Left lobe of liver (tissue), 2 donors: ENCODE results near the gene MS4A10. TPM values are rescaled to one million over a fixed set of nuclear protein-coding genes. Genes with fewer than 3 reads are reported as not detected.
"Not testable (repeated sequence)": the region's sequence is repeated elsewhere in the genome, so short reads cannot be mapped to it uniquely, and the experiment has no call there.

Source experiments
- ATAC-seq: fragments of 200-7000 bp; cut with Tn5 transposase; one replicate; pipeline ENCODE4 v1.9.1; 2020; ENCODE audit warnings: mild to moderate bottlenecking, moderate library complexity
- DNase-seq: peaks from one replicate; pipeline ENCODE4 v3.0.0-alpha.2; 2020; ENCODE audit warnings: low spot score
- total RNA-seq: library from RNA; stranded (reverse); gene quantifications from one replicate; pipeline ENCODE4 v1.2.1, GENCODE V29; 2021
- donor health status: DM: no; HTN: no; CAD: no; lungs with moderate emphysema.
- donor health status: DM: no; HTN: yes; CAD: no.

The MS4A10 gene
- total RNA-seq, 1 donor from 2014 or later: not detected

GRCh38 chr11:60821827-60822599, 36.9 kb downstream of the MS4A10 start:
- DNase-seq: no peak
- ATAC-seq: no peak

GRCh38 chr11:60823745-60824306, 38.7 kb downstream of the MS4A10 start:
- not testable (repeated sequence) for DNase-seq, ATAC-seq

- no peak for ATAC-seq
- no peak for DNase-seq
These were observed 40.0 kb downstream of the MS4A10 start for GRCh38 chr11:60825118-60825517.

- ATAC-seq (no peak), DNase-seq (no peak)
These were observed 40.7 kb downstream of the MS4A10 start for GRCh38 chr11:60825790-60826189.

DNA sequence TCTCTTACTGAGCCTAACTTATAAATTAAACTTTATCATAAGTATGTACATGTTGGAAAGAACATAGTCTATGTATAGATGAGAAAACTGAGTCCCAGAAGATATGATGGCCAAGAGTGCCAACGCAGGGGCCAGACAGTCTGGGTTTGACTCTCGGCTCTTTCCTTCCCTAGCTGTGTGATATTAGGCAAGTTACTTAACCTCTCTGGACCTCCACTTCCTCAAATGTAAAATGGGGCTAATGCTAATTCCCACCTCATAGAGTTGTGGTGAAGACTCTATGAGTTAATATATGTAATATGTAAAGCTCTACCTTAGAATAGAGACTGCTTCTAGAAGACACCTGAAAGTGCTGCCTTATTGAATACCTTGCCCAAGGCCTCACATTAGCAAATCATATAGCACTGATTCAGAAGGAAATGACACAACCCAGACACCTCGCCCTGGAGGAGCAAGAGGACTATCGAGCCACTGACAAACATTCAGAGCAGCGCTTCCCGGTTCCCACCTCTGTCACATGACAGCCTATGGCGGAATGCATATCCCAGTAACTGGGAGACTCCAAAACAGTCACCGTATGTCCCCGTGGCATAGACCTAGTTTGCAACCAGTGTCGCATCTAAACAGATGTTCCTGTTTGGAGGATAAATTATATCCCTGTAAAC, 45.5 kb downstream of the MS4A10 start:
- no peak for DNase-seq
- peak; percentile 5 for ATAC-seq

DNA sequence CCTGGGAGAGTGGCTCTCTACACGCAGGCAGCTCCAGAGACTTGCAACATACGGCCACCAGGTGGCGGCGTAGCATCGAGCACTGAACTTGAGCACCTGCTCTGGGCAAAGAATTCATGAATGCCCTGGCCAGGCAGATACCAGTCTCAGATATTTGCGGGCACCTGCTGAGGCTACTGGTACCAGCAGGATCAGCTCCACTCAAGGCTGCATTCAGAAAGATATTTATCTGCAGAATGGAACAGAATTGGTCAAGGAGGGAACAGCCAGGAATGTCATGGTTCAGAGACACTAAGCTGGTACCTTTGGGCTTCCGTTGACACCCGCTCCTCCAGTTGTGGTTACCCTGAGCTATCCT, 46.0 kb downstream of the MS4A10 start:
- ATAC-seq (peak; percentile 99), DNase-seq (peak; percentile 84)

- no peak for ATAC-seq
- no peak for DNase-seq
These were observed 46.5 kb downstream of the MS4A10 start for GRCh38 chr11:60831501-60832079.

DNA sequence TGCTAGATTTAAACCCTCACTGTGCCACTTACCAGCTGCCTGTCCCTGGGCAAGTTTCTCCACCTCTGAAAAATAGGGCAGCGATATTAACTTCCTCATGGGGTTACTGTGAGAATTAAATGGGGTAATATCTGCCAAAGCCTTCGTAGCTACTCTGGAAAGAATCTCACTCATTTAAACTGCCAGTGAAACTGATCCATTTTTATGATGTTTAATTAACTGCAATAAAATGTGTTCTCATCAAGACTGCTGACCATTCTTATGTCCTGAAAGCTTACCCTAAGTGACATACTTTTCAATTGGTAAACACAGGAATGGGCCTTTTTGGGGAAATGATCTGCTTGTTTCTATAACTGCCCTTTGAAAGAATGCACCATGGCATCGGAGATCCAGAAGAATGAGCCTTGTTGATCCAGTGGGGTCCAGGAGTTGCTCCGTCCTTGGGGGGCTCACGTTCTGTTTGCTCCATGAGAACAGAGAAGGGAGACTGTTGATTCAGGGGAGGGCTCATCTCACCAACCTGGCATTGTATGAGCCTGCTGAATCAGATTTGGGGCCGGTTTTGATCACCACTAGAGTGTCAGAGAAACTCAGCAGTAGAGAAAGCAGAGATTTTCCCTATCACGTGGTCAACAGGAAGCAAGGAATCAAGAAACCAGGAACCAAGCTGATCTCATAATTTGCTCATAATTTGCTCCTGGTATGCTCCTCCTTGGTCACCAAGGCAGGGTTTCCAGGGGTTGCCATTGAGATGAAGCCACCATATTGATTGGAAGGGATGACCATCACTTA, 49.8 kb downstream of the MS4A10 start:
- ATAC-seq: no peak

GRCh38 chr11:60835534-60835846, 50.4 kb downstream of the MS4A10 start:
- ATAC-seq: no peak

More for the DNA sequence above, 49.8 kb downstream of the MS4A10 start:
- DNase-seq: no peak

DNA sequence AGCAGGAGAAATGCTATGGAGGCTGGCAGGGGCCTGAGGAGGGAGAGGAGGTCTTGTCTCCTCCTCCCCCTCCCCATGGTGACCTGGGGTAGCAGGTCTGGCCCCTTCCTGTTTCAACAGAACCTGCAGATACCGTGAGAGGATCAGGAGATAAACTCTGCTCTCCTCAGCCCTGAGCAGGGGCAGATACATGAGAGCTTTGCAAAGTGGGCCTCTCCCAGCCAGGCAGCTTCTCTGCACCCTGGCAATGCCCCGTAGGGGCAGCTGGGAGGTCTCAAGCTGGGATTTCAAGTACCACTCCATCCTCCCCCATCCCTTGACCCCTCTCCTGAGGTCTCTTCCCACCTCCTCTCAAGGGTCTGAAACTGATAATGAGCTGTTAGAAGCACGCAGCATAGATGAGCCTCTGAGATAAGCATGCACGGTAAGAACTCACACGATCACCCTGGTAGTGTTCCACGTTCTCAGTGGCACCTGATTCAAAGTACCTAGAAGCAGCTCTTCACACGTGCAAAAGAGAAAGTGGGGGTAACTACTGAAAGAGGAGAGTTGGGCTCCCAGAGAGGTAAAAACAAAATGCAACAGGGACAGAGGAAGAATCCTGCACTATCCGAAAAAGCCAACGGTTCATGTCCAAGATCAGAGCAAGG, 51.9 kb downstream of the MS4A10 start:
- DNase-seq: no peak
- ATAC-seq: no peak

More at GRCh38 chr11:60835534-60835846, 50.4 kb downstream of the MS4A10 start:
- DNase-seq: no peak

DNA sequence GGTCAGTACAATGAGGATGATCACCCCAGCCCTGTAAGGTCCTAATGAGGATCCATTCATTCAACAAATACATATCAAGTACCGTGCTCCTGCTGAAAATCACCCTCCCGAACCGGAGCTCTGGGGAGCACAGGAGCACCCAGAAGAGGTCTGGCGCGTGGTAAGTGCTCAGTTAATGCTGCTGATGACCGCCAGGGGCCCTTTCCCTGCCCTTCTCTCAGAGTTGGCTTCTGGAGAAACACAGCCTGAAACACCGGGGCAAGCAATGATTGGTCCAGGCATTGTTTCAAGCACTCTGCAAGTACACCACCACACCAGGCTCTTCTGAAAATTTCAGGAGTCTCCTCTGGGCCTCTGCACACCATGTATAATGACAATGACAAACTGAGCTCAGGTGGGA, 53.0 kb downstream of the MS4A10 start:
- ATAC-seq (no peak), DNase-seq (no peak)

- no peak for ATAC-seq
- no peak for DNase-seq
These were observed 55.6 kb downstream of the MS4A10 start for GRCh38 chr11:60840470-60841430.

GRCh38 chr11:60841797-60842667, 56.9 kb downstream of the MS4A10 start, which contains the start of gene CCDC86:
TSS of gene CCDC86 (plus strand) at chr11:60842113. CDS start at chr11:60842125, 12 bp downstream.
- DNase-seq (peak; percentile 95), ATAC-seq (peak; percentile 95)

DNA sequence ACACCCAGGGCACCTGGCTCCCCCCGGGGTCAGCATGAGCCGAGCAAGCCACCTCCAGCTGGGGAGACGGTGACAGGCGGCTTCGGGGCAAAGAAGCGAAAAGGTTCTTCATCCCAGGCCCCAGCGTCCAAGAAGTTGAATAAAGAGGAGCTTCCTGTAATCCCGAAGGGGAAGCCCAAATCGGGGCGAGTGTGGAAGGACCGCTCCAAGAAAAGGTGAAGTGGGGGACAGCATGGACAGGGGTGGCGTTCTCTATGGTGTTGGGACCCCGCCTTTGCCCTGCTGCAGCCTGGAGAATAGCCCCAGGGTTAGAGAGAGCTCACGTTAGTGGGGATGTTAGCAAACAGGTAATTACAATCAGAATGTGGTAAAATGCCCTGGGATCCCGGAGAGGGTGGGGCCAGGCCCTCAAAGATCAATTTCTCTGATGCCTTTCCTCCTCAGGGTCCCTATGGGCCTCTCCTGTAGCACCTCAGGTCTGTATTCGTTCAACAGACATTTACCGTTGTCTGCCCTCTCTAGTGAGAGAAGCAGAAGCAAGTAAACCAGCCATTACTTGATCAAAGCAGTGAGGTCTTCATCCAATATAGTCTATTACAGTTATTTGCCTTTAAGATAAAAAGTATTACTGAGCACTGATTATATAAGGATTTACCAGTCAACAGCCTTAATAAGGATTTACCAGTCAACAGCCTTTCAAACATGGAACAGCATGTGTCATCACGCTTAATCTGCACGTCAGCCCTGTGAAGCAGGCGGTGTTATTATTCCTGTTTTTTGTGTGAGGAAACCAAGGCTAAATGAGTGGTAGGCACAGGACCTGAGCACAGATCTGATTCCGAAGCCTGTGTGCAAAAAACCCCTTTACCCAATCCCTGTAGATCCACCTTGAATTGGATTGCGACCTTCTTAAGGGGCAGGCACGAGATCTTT, 57.8 kb downstream of the MS4A10 start:
- no peak for ATAC-seq

GRCh38 chr11:60844045-60844869, 59.1 kb downstream of the MS4A10 start:
- no peak for DNase-seq

More for the DNA sequence above, 57.8 kb downstream of the MS4A10 start:
- DNase-seq: no peak

GRCh38 chr11:60844870-60845221, 59.7 kb downstream of the MS4A10 start:
- ATAC-seq: no peak
- no peak for DNase-seq

More at GRCh38 chr11:60844045-60844869, 59.1 kb downstream of the MS4A10 start:
- no peak for ATAC-seq
